GM18502 (cell line): ENCODE results near the gene CGREF1.
"Not testable (repeated sequence)": the region's sequence is repeated elsewhere in the genome, so short reads cannot be mapped to it uniquely, and the experiment has no call there.

ENCODE experiments used
- ATAC-seq: cut with Tn5 transposase; IDR thresholded peaks from one replicate; pipeline ENCODE4 v1.9.1; 2021; ENCODE audit warnings: mild to moderate bottlenecking; ENCODE audit not compliant: unreplicated experiment, poor library complexity

The CGREF1 gene

GRCh38 chr2:27078267-27079194, 40.4 kb downstream of the CGREF1 start, which contains the start of gene EMILIN1:
Gene EMILIN1 (plus strand): TSS chr2:27078615. CDS start chr2:27079066, 451 bp downstream.
- ATAC-seq = no peak

GRCh38 chr2:27077231-27077630, 41.7 kb downstream of the CGREF1 start:
- no peak for ATAC-seq

- no peak for ATAC-seq
Measured at GRCh38 chr2:27076323-27076722, 42.6 kb downstream of the CGREF1 start.

GRCh38 chr2:27075566-27075871, 43.4 kb downstream of the CGREF1 start:
- ATAC-seq = not testable (repeated sequence)

GRCh38 chr2:27074738-27075565, 44.0 kb downstream of the CGREF1 start:
- ATAC-seq = no peak

GRCh38 chr2:27073782-27074181, 45.1 kb downstream of the CGREF1 start:
- no peak for ATAC-seq

GRCh38 chr2:27072920-27073319, 46.0 kb downstream of the CGREF1 start:
- ATAC-seq = no peak

GRCh38 chr2:27071990-27072830, 46.7 kb downstream of the CGREF1 start:
- peak; percentile 2 for ATAC-seq

- peak; percentile 83 for ATAC-seq
Measured at GRCh38 chr2:27071277-27071989, 47.5 kb downstream of the CGREF1 start, which contains the start of gene OST4. Gene OST4 (minus strand): TSS chr2:27071654.

- ATAC-seq = peak; percentile 13
Measured at GRCh38 chr2:27070653-27071276, 48.2 kb downstream of the CGREF1 start.

GRCh38 chr2:27069961-27070618, 48.8 kb downstream of the CGREF1 start:
- ATAC-seq = no peak

GRCh38 chr2:27069436-27069835, 49.5 kb downstream of the CGREF1 start:
- ATAC-seq = no peak

- ATAC-seq = no peak
Measured at GRCh38 chr2:27067385-27067784, 51.5 kb downstream of the CGREF1 start.

- no peak for ATAC-seq
Measured at GRCh38 chr2:27065128-27065527, 53.8 kb downstream of the CGREF1 start.

- no peak for ATAC-seq
Measured at GRCh38 chr2:27060323-27060722, 58.6 kb downstream of the CGREF1 start.

- ATAC-seq = no peak
Measured at GRCh38 chr2:27059141-27059820, 59.6 kb downstream of the CGREF1 start.

- no peak for ATAC-seq
Measured at GRCh38 chr2:27058210-27058609, 60.7 kb downstream of the CGREF1 start.

GRCh38 chr2:27057184-27057583, 61.7 kb downstream of the CGREF1 start:
- no peak for ATAC-seq
